Common myeloid progenitor, CD34-positive (primary cell): ENCODE measurements around the gene TAPT1.

Experiments
- CTCF ChIA-PET: fragments of 350-600 bp; sonication (Branson Sonifier 250); formaldehyde crosslinking; loops from one replicate; lab custom pipeline; 2021; ENCODE audit warnings: antibody characterized with exemption; lab: Charles Lee
- POLR2A ChIA-PET: fragments of 350-600 bp; sonication (Branson Sonifier 250); formaldehyde crosslinking; loops from one replicate; lab custom pipeline; 2021; ENCODE audit warnings: antibody characterized with exemption; lab: Charles Lee
- DNase-seq, 3 donors: peaks; one replicate each; pipeline versions ENCODE4 v3.0.0 to v3.0.0-alpha.2; 2013
- H3K27ac ChIP-seq, 2 experiments: 1 replicate in 1 of 2; 2 replicates in 1 of 2; pipeline ENCODE4 v1.7.0; 2013; ENCODE audit warnings: inconsistent platforms in 2 of 2, low read length in 2 of 2, mild to moderate bottlenecking in 2 of 2, low read depth in 1 of 2, moderate library complexity in 1 of 2; ENCODE audit not compliant: severe bottlenecking in 2 of 2, insufficient read depth in 1 of 2, poor library complexity in 1 of 2
- H3K27me3 ChIP-seq, 5 experiments: replicated peaks in 2 of 5; 1 replicate in 3 of 5; 2 replicates in 2 of 5; pipeline versions ENCODE4 v1.6.1 to v1.7.0; 2013; ENCODE audit warnings: low read length in 4 of 5, mild to moderate bottlenecking in 2 of 5, moderate library complexity in 2 of 5, inconsistent platforms in 1 of 5; ENCODE audit not compliant: insufficient read depth in 5 of 5, control insufficient read depth in 4 of 5
- H3K36me3 ChIP-seq, 4 experiments: 1 replicate in 2 of 4; 2 replicates in 2 of 4; pipeline versions ENCODE4 v1.6.1 to v1.7.0; 2013; ENCODE audit warnings: low read length in 3 of 4, control low read depth in 1 of 4, mild to moderate bottlenecking in 1 of 4; ENCODE audit not compliant: control insufficient read depth in 4 of 4, insufficient read depth in 4 of 4
- H3K4me1 ChIP-seq, 4 experiments: 1 replicate in 3 of 4; 2 replicates in 1 of 4; pipeline versions ENCODE4 v1.6.1 to v1.7.1; 2013; ENCODE audit warnings: low read length in 3 of 4, mild to moderate bottlenecking in 3 of 4, control low read depth in 1 of 4, inconsistent platforms in 1 of 4, moderate library complexity in 1 of 4; ENCODE audit not compliant: control insufficient read depth in 4 of 4, insufficient read depth in 4 of 4; ENCODE audit errors: control extremely low read depth in 1 of 4
- H3K4me3 ChIP-seq, 7 experiments: 1 replicate in 4 of 7; 2 replicates in 3 of 7; pipeline versions ENCODE4 v1.5.1 to v1.7.0; 2013; ENCODE audit warnings: mild to moderate bottlenecking in 7 of 7, low read length in 6 of 7, moderate library complexity in 6 of 7, inconsistent platforms in 2 of 7, low read depth in 2 of 7, control low read depth in 1 of 7; ENCODE audit not compliant: insufficient read depth in 4 of 7, control insufficient read depth in 1 of 7; ENCODE audit errors: extremely low read depth in 1 of 7
- H3K9me3 ChIP-seq, 5 experiments: 1 replicate in 4 of 5; 2 replicates in 1 of 5; pipeline versions ENCODE4 v1.6.1 to v1.7.1; 2013; ENCODE audit warnings: low read length in 4 of 5, mild to moderate bottlenecking in 2 of 5, inconsistent platforms in 1 of 5, low read depth in 1 of 5, moderate library complexity in 1 of 5; ENCODE audit not compliant: control insufficient read depth in 4 of 5, insufficient read depth in 2 of 5; ENCODE audit errors: control extremely low read depth in 1 of 5
- WGBS: methylation state at CpG from one replicate; pipeline ENCODE4 v1.1.5; 2013; ENCODE audit not compliant: insufficient coverage; 5-methylcytosine and 5-hydroxymethylcytosine counted together

TAPT1 gene

DNA sequence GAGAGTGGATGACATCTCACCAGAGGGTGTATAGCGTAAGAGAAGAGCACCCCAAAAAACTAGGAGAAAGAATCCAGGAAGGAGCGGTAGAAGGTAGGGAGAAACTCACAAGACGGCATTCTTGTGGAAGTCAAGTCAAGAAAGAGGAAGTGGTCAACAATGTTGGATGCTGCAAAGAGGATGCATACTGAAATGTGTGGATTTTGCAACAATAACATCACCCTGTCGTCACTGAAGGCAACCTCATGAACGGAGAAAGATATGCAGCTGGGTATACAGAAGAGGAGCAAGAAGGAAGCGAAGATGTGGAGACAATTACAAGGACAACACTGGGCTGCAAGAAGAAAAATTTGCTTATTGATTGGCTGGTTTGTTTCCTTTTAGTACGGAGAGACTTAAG lies 11.4 kb upstream of the TAPT1 start:
- Histone ChIP-seq H3K4me3 (no peak overlapping the region), H3K4me1 (peaks cover 6 to 16% (median 11%) of the 10 kb centered on the region in 4 experiments), H3K9me3 (no peaks in the 10 kb centered on the region), H3K27ac (no peak overlapping the region), H3K27me3 (no peaks in the 10 kb centered on the region), H3K36me3 (peaks cover 0 to 9% (median 4%) of the 10 kb centered on the region in 4 experiments)
- DNase-seq, result peak in 2 of 3 donors; percentile 85 to 88
- CTCF ChIA-PET, result interaction anchor here (1.3 kb wide), 1 partner anchor 27 kb away, joined by 3 read pairs; no protein-coding TSS in a partner anchor
- POLR2A ChIA-PET, result no interaction called here
- 60% methylated on average over 6 of the region's 7 CpGs for WGBS

GRCh38 chr4:16236402-16237023 lies 10.2 kb upstream of the TAPT1 start:
- Histone ChIP-seq H3K9me3 (no peaks in the 10 kb centered on the region), H3K4me1 (peaks cover 10 to 26% (median 23%) of the 10 kb centered on the region in 4 experiments), H3K36me3 (peaks cover 0 to 5% (median 2%) of the 10 kb centered on the region in 4 experiments), H3K4me3 (no peak overlapping the region), H3K27me3 (no peaks in the 10 kb centered on the region), H3K27ac (no peak overlapping the region)
- ChIA-PET POLR2A (interaction anchor here (0.6 to 0.9 kb wide), 3 partner anchors 16 to 228 kb away, joined by 3 read pairs; no protein-coding TSS in a partner anchor), CTCF (interaction anchor here (1.3 to 2.5 kb wide), 5 partner anchors 11 to 29 kb away, joined by 3 to 14 read pairs (median 6); no protein-coding TSS in a partner anchor)
- 100% methylated on average over 3 of the region's 5 CpGs for WGBS
- DNase-seq, result no peak

- Histone ChIP-seq H3K4me1 (peaks cover 10 to 36% (median 30%) of the 10 kb centered on the region in 4 experiments), H3K36me3 (peaks cover 0 to 5% (median 1%) of the 10 kb centered on the region in 4 experiments), H3K9me3 (no peaks in the 10 kb centered on the region), H3K27me3 (no peaks in the 10 kb centered on the region), H3K27ac (no peak overlapping the region), H3K4me3 (no peak overlapping the region)
- POLR2A ChIA-PET, result interaction anchor here (0.6 to 0.9 kb wide), 2 partner anchors 17 to 155 kb away, joined by 3 read pairs; no protein-coding TSS in a partner anchor
- CTCF ChIA-PET, result interaction anchor here (1.4 to 2.5 kb wide), 4 partner anchors 12 to 30 kb away, joined by 5 to 14 read pairs (median 7); no protein-coding TSS in a partner anchor
- DNase-seq, result no peak
- 98% methylated on average over 4 of the region's 4 CpGs for WGBS
Observed at GRCh38 chr4:16235209-16235608, 8.9 kb upstream of the TAPT1 start.

- Histone ChIP-seq H3K9me3 (no peaks in the 10 kb centered on the region), H3K36me3 (peaks cover 0 to 2% (median 0%) of the 10 kb centered on the region in 4 experiments), H3K4me3 (no peak overlapping the region), H3K27me3 (no peaks in the 10 kb centered on the region), H3K4me1 (peaks cover 13 to 48% (median 38%) of the 10 kb centered on the region in 4 experiments), H3K27ac (no peak overlapping the region)
- ChIA-PET POLR2A (no interaction called here), CTCF (interaction anchor here (1.1 to 1.6 kb wide), 3 partner anchors 15 to 34 kb away, joined by 3 to 6 read pairs (median 3); no protein-coding TSS in a partner anchor)
- WGBS, result 100% methylated on average over 3 of the region's 4 CpGs
- no peak for DNase-seq
Observed at GRCh38 chr4:16233569-16234177, 7.4 kb upstream of the TAPT1 start.

- Histone ChIP-seq H3K27me3 (no peaks in the 10 kb centered on the region), H3K9me3 (no peaks in the 10 kb centered on the region), H3K4me3 (peak overlapping the region in 6 of 7 experiments; percentile 40 to 77 (median 55)), H3K4me1 (peaks cover 17 to 53% (median 36%) of the 10 kb centered on the region in 4 experiments), H3K27ac (peak overlapping the region in 1 of 2 experiments; percentile 75), H3K36me3 (peaks cover 0 to 2% (median 0%) of the 10 kb centered on the region in 4 experiments)
- POLR2A ChIA-PET, result interaction anchor here (0.6 kb wide), 1 partner anchor 150 kb away, joined by 3 read pairs; no protein-coding TSS in a partner anchor
- CTCF ChIA-PET, result interaction anchor here (0.9 to 1.5 kb wide), 3 partner anchors 10 to 26 kb away, joined by 3 to 4 read pairs (median 3); no protein-coding TSS in a partner anchor
- WGBS, result no CpG with 5 or more reads among the region's 4 CpGs
- peak in 2 of 3 donors; percentile 50 to 59 for DNase-seq
Observed at GRCh38 chr4:16231570-16232245, 5.4 kb upstream of the TAPT1 start.

GRCh38 chr4:16230308-16230707 lies 4.0 kb upstream of the TAPT1 start:
- H3K4me3 ChIP-seq, result no peak overlapping the region
- H3K27me3 ChIP-seq, result no peaks in the 10 kb centered on the region
- peaks cover 17 to 53% (median 39%) of the 10 kb centered on the region in 4 experiments for H3K4me1 ChIP-seq
- ChIA-PET CTCF (interaction anchor here (1.5 kb wide), 1 partner anchor 8 kb away, joined by 4 read pairs; no protein-coding TSS in a partner anchor), POLR2A (no interaction called here)
- no peak overlapping the region for H3K27ac ChIP-seq
- DNase-seq, result no peak
- WGBS, result 100% methylated on average over 2 of the region's 2 CpGs
- H3K9me3 ChIP-seq, result no peaks in the 10 kb centered on the region
- H3K36me3 ChIP-seq, result no peaks in the 10 kb centered on the region
